Right hindlimb (tissue), 1 donor: ENCODE results near the gene WDR43.
A peak's percentile ranks its signal among the peaks of the same experiment; 100 is the strongest.
"Not testable (repeated sequence)": the region's sequence is repeated elsewhere in the genome, so short reads cannot be mapped to it uniquely, and the experiment has no call there.

Source experiments
- DNase-seq: peaks from one replicate; pipeline ENCODE4 v3.0.0-alpha.2; 2018

Gene WDR43

GRCh38 chr2:28972778-28973335 lies 78.4 kb downstream of the WDR43 start:
- no peak for DNase-seq

GRCh38 chr2:28974252-28974651 lies 79.8 kb downstream of the WDR43 start:
- DNase-seq: no peak

- no peak for DNase-seq
Observed at GRCh38 chr2:28975671-28976070, 81.2 kb downstream of the WDR43 start.

- DNase-seq: no peak
Observed at GRCh38 chr2:28976584-28976983, 82.1 kb downstream of the WDR43 start.

- no peak for DNase-seq
Observed at GRCh38 chr2:28977176-28977875, 82.9 kb downstream of the WDR43 start.

- DNase-seq: not testable (repeated sequence)
Observed at GRCh38 chr2:28978001-28978400, 83.5 kb downstream of the WDR43 start.

- no peak for DNase-seq
Observed at GRCh38 chr2:28978606-28979005, 84.1 kb downstream of the WDR43 start.

GRCh38 chr2:28979041-28979440 lies 84.6 kb downstream of the WDR43 start:
- DNase-seq: no peak

- DNase-seq: no peak
Observed at GRCh38 chr2:28979576-28980366, 85.3 kb downstream of the WDR43 start.

GRCh38 chr2:28980368-28981015 lies 86.0 kb downstream of the WDR43 start:
- no peak for DNase-seq

GRCh38 chr2:28981016-28981441 lies 86.6 kb downstream of the WDR43 start, which contains the start of gene TOGARAM2:
TSS of gene TOGARAM2 (plus strand) at chr2:28981298. CDS start at chr2:28994835, 13,537 bp downstream.
- peak; percentile 39 for DNase-seq

- DNase-seq: no peak
Observed at GRCh38 chr2:28981620-28982376, 87.3 kb downstream of the WDR43 start.

- DNase-seq: no peak
Observed at GRCh38 chr2:28982381-28982950, 88.0 kb downstream of the WDR43 start.

GRCh38 chr2:28986429-28986828 lies 92.0 kb downstream of the WDR43 start:
- no peak for DNase-seq

- no peak for DNase-seq
Observed at GRCh38 chr2:28989973-28990372, 95.5 kb downstream of the WDR43 start.

GRCh38 chr2:28990445-28990844 lies 96.0 kb downstream of the WDR43 start:
- DNase-seq: no peak

GRCh38 chr2:28991021-28991420 lies 96.6 kb downstream of the WDR43 start:
- DNase-seq: no peak

GRCh38 chr2:28991460-28991859 lies 97.0 kb downstream of the WDR43 start:
- no peak for DNase-seq

- DNase-seq: no peak
Observed at GRCh38 chr2:28993206-28993960, 98.9 kb downstream of the WDR43 start.

- DNase-seq: no peak
Observed at GRCh38 chr2:28994074-28994473, 99.6 kb downstream of the WDR43 start.

GRCh38 chr2:28994679-28995078 lies 100.2 kb downstream of the WDR43 start:
- DNase-seq: no peak
